Measurements from ENCODE around the gene PLCXD3. TPM values are rescaled to one million over a fixed set of nuclear protein-coding genes. Genes with fewer than 3 reads are reported as not detected.

The PLCXD3 gene
- 0.53 TPM for total RNA-seq

GRCh38 chr5:41510176-41510831, at the start of gene PLCXD3:
PLCXD3 (minus strand) TSS chr5:41510601; CDS start chr5:41510526, 75 bp downstream.

